OCI-M1 (cell line): ENCODE measurements around the gene DNAJA1.
A peak's percentile ranks its signal among the peaks of the same experiment; 100 is the strongest.

Experiments used
- DNase-seq: peaks from one replicate; lab custom pipeline; 2025; lab: John Stamatoyannopoulos, UW

Gene DNAJA1

GRCh38 chr9:33029231-33029786 is 4.2 kb downstream of the DNAJA1 start:
- DNase-seq: no peak

DNA sequence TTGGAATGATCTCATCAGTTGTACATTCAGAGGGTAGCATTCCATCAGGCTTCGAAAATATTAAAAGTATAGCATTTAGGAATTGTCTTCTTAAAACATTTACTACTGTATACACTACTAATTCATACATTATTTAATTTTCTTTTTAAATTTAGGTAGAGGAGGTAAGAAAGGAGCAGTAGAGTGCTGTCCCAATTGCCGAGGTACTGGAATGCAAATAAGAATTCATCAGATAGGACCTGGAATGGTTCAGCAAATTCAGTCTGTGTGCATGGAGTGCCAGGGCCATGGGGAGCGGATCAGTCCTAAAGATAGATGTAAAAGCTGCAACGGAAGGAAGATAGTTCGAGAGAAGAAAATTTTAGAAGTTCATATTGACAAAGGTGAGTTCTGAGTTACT is 5.2 kb downstream of the DNAJA1 start:
- DNase-seq: no peak

GRCh38 chr9:33032292-33032691 is 7.2 kb downstream of the DNAJA1 start:
- no peak for DNase-seq

- DNase-seq: no peak
Measured at GRCh38 chr9:33032865-33033264, 7.8 kb downstream of the DNAJA1 start.

- no peak for DNase-seq
Measured at GRCh38 chr9:33040792-33041431, 15.8 kb downstream of the DNAJA1 start.

DNA sequence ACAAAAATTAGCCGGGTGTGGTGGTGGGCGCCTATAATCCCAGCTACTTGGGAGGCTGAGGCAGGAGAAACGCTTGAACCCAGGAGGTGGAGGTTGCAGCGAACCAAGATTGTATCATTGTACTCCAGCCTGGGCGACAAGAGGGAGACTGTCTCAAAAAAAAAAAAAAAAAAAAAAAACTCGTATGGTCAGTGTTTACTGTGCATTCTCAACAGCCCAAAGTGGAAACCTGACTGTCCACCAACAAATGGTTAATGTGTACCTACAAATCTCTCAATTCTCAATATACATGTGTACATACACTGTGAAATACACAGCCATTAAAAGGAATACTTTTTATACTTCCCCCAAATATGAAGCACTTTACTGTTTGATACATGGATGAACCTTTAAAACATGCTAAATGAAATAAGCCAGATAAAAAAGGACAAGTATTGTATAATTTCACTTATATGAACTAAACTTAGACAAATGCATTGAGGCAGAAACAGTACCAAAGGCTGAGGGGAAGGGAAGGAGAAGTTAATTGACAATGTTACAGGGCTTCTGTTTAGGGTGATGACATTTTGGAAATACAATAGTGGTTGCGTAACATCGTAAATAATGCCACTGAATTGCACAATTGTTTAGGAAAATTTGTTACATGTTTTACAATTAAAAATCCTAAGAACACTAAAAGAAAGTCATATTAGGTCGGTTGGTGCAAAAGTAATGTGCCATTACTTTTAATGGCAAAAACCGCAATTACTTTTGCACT is 16.5 kb downstream of the DNAJA1 start:
- DNase-seq: peak; percentile 64

- DNase-seq: no peak
Measured at GRCh38 chr9:33042473-33042872, 17.4 kb downstream of the DNAJA1 start.

DNA sequence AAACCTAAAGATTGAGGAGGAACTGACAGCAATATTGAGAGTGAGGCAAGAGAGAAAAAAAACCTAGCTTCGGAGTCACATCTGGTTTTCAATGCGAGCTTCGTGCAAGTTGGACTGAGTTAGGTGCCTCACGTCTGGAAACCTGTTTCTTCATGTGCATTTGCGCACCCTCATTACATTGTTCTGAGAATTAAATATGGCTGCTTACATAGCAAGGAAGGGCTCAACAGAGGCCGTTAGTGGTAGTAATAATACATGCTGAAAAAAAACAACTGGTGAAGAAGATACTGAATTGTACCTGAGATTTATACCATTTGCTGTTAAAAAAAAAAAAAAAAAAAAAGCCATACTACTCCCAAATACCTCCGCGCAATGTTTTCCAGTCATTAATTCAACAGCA is 18.6 kb downstream of the DNAJA1 start:
- DNase-seq: no peak

DNA sequence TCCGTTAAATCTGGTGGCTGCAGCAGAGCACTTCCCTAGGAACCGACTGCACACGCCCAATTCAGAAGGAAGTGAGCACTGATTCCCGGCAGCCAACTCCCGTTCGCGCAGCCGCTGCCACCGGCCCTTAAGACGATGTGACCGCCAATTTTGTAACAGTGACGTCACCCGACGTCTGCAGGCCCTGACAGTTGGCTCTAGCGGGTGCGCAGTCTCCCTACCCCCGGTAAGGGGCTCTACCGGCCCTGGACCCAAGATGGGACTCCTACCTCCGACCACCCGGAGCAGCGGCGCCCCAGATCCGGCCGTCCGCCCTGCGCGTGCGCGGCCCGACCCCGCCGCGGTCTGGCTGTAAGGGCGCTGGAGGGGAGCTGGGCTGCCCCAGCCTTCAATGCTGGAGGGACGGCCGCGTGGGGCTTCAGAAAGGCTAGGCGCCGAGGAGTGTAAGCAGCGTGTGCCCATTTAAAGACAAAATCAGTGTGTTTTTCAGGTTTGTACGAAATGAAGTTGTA is 19.1 kb downstream of the DNAJA1 start:
- peak; percentile 85 for DNase-seq

- DNase-seq: no peak
Measured at GRCh38 chr9:33044677-33045282, 19.7 kb downstream of the DNAJA1 start.

GRCh38 chr9:33046061-33046460 is 21.0 kb downstream of the DNAJA1 start:
- no peak for DNase-seq

DNA sequence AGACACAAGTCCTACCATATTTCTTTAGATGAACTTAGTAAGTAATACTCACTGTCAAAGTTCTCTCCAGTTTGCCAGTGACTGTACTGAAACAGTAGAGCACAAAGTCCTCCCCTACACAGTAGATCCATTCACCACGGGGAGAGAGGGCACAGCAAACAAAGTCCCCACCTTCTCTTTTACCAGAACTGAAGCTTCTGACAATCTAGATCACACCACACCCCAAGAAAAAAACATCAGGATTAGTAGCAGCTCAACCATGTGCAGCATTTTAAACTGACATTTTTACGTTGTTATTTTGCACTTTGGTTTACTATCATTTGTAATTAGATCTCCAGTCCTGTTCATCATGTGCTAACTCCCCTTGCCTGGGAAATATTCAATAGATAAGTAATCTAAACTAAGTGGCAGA is 23.0 kb downstream of the DNAJA1 start:
- no peak for DNase-seq

- no peak for DNase-seq
Measured at GRCh38 chr9:33049680-33050361, 24.7 kb downstream of the DNAJA1 start.

DNA sequence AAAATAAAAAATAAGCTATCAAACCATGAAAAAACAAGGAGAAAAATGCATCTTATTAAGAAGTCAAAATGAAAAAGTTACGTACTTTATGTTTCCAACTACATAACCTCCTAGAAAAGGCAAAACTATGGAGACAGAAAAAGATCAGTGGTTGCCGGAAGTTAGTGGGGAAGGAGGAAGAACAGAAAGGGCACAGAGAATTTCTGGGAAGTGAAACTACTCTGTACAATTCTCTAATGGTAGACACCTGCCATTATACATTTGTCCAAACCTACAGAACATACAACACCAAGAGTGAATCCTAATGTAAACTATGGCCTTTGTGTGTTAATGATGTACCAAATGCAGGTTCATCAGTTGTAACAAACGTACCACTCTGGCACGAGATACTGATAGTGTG is 26.1 kb downstream of the DNAJA1 start:
- no peak for DNase-seq

GRCh38 chr9:33065157-33066076 is 40.3 kb downstream of the DNAJA1 start:
- DNase-seq: no peak

- no peak for DNase-seq
Measured at GRCh38 chr9:33068991-33069390, 43.9 kb downstream of the DNAJA1 start.

DNA sequence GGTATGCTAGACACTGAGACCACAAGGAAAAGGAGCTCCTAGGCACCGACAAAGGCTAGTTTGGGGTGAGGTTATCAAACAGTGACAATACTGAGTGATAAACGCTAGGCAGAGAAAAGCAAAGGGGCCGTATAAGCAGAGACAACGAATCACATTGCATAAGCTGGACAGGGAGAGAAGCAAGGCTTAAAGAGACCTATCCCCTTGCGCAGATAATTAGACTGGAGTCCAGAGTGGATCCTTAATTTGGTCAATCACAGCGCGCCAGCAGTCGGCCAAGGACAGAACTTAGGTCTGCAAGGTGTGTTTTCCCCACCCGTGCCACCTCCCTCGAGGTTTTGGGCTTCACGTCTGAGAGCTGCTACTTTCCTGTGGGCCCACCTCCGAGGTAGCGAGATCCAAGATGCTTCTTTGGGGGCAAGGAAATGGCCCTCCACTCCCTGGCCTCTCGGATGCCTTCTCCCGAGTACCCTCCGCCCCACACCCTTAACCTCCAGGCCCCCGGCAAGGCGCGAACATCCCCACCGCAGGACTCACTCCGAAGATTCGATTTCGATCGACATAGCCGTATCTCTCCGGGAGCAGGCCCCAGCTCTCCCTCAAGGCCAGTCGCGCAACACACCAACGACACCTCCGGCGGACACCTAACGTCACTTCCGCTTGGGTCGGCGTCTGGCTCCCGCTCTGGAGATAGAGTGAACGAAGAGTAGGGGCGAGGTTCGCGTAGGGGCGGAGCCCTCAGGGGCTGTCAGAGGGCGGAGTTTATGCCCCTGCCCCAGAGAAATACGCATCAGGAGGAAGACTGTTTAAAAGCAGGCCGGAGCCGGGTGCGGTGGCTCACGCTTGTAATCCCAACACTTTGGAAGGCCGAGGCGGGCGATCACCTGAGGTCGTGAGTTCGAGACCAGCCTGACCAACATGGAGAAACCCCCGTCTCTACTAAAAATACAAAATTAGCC is 51.3 kb downstream of the DNAJA1 start, which contains the start of gene SMU1:
TSS of gene SMU1 (minus strand) at position 629 of the 959 bp plus-strand sequence. CDS start at position 563, 66 bp downstream.
- DNase-seq: peak; percentile 99

DNA sequence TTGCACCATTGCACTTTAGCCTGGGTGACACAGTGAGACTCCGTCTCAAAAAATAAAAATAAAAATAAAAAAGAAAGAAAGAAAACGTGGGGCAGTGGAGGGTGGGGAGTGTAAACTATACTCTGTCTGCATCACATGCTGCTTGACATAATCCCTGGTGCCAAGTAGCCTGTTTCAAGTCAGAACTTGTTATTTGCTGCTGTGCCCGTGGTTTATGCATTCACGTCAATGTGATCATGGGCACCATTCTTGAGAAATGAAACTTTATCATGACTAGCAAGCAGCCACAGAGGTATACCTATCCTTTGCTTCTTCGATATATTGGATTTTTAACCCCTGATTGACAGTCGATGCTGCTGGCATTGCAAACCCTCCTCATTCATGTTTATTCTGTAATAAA is 55.5 kb downstream of the DNAJA1 start:
- DNase-seq: no peak

DNA sequence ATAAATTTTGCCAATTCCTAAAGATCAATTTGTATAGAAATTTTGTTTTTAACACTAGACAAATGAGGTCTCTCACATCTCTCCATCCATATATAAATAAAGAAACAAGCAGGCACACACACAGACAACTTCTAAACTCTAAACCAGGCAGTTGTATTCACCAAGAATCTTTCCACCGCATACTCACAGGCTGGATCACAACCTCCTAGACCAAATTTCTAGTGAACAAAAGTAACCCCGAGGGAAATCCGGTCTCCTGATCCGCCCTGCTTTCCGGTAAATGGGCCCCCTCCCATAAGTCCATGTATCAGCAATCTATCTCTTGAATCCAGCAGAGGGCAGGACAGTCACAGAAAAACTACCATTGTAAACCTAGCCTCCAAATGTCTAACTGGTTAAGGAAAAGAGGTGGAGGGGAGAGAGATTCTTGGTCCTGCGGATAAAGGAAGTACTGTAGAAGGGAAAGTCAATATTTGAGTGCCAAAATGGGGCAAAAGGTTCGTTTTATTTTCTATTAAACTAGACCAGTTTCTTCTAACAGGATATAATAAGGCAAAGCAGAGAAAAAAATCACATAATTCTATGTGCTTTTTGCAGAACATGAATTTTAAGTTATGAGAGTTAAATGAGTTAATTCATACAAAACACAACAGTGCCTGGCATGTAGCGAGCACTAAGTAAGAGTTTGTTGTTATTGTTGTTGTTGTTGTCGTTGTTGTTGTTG is 56.2 kb downstream of the DNAJA1 start:
- DNase-seq: peak; percentile 91
